ENCODE results near the gene MRPS14.

DNA sequence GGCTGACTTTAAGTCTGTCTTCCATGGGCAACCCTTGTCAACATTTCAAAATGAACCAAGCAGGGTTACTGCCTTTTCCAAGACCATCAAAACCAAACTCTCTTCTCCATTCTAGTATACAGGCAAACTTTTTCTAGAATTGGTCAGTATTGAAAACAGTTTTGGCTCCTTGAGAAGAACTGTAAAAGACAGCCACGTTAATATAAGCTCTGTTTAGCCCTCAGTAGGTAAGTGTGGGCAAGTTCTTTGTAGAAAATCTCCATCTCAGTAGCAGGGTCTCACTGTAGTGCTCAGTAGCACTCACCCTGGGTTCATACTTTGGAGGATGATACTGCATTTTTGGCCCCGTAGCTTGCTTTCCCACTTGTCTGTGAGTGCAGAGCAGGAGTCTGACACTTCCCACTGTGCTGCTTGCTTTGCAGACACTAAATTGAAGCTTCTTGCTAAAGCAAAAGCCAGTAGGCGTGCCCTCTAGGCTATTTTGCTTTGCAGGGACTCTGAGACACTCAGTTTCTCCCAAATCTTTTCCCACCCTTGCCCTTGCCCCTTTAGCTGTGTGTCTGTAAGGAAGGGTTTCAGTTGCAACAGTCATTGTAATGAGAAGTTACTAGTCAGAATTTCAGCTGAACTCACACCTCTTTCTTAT lies 57.7 kb downstream of the MRPS14 start:
- TF ChIP-seq CEBPB (IDR thresholded peaks at IDR 0.05) (no peak), YY1 (IDR thresholded peaks at IDR 0.05; ENCODE audit: low read depth) (no peak), TAF1 (IDR thresholded peaks at IDR 0.05; ENCODE audit: low read depth) (no peak), TCF12 (IDR thresholded peaks at IDR 0.05; ENCODE audit: low read depth) (no peak), RAD21 (IDR thresholded peaks at IDR 0.05; ENCODE audit: low read depth) (no peak), FOXM1 (IDR thresholded peaks at IDR 0.05; ENCODE audit: borderline replicate concordance, low read depth) (no peak), EP300 (IDR thresholded peaks at IDR 0.05; ENCODE audit: borderline replicate concordance) (no peak), CREB1 (IDR thresholded peaks at IDR 0.05; ENCODE audit: low read depth) (no peak)
- TF ChIP-seq, protein P1, sequence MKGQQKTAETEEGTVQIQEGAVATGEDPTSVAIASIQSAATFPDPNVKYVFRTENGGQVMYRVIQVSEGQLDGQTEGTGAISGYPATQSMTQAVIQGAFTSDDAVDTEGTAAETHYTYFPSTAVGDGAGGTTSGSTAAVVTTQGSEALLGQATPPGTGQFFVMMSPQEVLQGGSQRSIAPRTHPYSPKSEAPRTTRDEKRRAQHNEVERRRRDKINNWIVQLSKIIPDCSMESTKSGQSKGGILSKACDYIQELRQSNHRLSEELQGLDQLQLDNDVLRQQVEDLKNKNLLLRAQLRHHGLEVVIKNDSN (IDR thresholded peaks at IDR 0.05), result no peak
- TF ChIP-seq, protein P2, sequence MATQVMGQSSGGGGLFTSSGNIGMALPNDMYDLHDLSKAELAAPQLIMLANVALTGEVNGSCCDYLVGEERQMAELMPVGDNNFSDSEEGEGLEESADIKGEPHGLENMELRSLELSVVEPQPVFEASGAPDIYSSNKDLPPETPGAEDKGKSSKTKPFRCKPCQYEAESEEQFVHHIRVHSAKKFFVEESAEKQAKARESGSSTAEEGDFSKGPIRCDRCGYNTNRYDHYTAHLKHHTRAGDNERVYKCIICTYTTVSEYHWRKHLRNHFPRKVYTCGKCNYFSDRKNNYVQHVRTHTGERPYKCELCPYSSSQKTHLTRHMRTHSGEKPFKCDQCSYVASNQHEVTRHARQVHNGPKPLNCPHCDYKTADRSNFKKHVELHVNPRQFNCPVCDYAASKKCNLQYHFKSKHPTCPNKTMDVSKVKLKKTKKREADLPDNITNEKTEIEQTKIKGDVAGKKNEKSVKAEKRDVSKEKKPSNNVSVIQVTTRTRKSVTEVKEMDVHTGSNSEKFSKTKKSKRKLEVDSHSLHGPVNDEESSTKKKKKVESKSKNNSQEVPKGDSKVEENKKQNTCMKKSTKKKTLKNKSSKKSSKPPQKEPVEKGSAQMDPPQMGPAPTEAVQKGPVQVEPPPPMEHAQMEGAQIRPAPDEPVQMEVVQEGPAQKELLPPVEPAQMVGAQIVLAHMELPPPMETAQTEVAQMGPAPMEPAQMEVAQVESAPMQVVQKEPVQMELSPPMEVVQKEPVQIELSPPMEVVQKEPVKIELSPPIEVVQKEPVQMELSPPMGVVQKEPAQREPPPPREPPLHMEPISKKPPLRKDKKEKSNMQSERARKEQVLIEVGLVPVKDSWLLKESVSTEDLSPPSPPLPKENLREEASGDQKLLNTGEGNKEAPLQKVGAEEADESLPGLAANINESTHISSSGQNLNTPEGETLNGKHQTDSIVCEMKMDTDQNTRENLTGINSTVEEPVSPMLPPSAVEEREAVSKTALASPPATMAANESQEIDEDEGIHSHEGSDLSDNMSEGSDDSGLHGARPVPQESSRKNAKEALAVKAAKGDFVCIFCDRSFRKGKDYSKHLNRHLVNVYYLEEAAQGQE (IDR thresholded peaks at IDR 0.05; ENCODE audit: low read depth), result no peak
- TF ChIP-seq, protein P3, sequence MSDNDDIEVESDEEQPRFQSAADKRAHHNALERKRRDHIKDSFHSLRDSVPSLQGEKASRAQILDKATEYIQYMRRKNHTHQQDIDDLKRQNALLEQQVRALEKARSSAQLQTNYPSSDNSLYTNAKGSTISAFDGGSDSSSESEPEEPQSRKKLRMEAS (IDR thresholded peaks at IDR 0.05), result no peak

Measured in Ishikawa (cell line).